Measurements from ENCODE around the gene ELMOD1. TPM values are rescaled to one million over a fixed set of nuclear protein-coding genes. Genes with fewer than 3 reads are reported as not detected.

Gene ELMOD1
- total RNA-seq, 4 donors from 2014 or later: 0.16 to 0.27 TPM; not detected in 2

GRCh38 chr11:107696140-107696539 lies 105.2 kb downstream of the ELMOD1 start:
- H3K4me3 ChIP-seq: no peak overlapping the region
- intact Hi-C loops (cut with DNase I; ENCODE audit: low total_unique reads): no loop called here
- H3K27ac ChIP-seq: no peak overlapping the region
- in situ Hi-C loops (cut with MboI; ENCODE audit: low pct_ligation_motif_present in 1 of 4, low pct_unique_long_range_greater_than_20kb in 1 of 4, low sequenced_read_pairs in 3 of 4): loop anchor here in 3 of 4 donors (10.0 to 25.0 kb wide), 2 partner anchors 109 to 141 kb away; partner anchors contain the start of gene ELMOD1 (in 2 of the 3)
- no peaks in the 10 kb centered on the region for H3K36me3 ChIP-seq
- no peaks in the 10 kb centered on the region for H3K9me3 ChIP-seq
- TF ChIP-seq POLR2A (IDR thresholded peaks at IDR 0.05): no peak
- TF ChIP-seq CTCF (IDR thresholded peaks at IDR 0.05): no peak
- TF ChIP-seq EP300 (IDR thresholded peaks at IDR 0.05; ENCODE audit: low read depth): no peak
- TF ChIP-seq POLR2AphosphoS5 (IDR thresholded peaks at IDR 0.05): no peak
- H3K27me3 ChIP-seq: peaks cover 22% of the 10 kb centered on the region
- no peaks in the 10 kb centered on the region for H3K4me1 ChIP-seq
- no peak for DNase-seq
- WGBS, 2 donors (ENCODE audit: low coverage in 1 of 2): 18 to 20% methylated on average over 1 of the region's 1 CpG

GRCh38 chr11:107697291-107697690 lies 106.3 kb downstream of the ELMOD1 start:
- DNase-seq: no peak
- Histone ChIP-seq H3K9me3 (no peaks in the 10 kb centered on the region), H3K27me3 (peaks cover 13% of the 10 kb centered on the region), H3K36me3 (no peaks in the 10 kb centered on the region), H3K27ac (no peak overlapping the region), H3K4me3 (no peak overlapping the region), H3K4me1 (no peaks in the 10 kb centered on the region)
- no peak for TF ChIP-seq POLR2A (IDR thresholded peaks at IDR 0.05)
- TF ChIP-seq EP300 (IDR thresholded peaks at IDR 0.05; ENCODE audit: low read depth): no peak
- TF ChIP-seq CTCF (IDR thresholded peaks at IDR 0.05): no peak
- TF ChIP-seq POLR2AphosphoS5 (IDR thresholded peaks at IDR 0.05): no peak
- in situ Hi-C loops (cut with MboI; ENCODE audit: low pct_ligation_motif_present in 1 of 4, low pct_unique_long_range_greater_than_20kb in 1 of 4, low sequenced_read_pairs in 3 of 4): loop anchor here in 3 of 4 donors (10.0 to 25.0 kb wide), 2 partner anchors 110 to 142 kb away; partner anchors contain the start of gene ELMOD1 (in 2 of the 3)
- 73% methylated on average over 6 of the region's 6 CpGs for WGBS, 2 donors (ENCODE audit: low coverage in 1 of 2)
- intact Hi-C loops (cut with DNase I; ENCODE audit: low total_unique reads): no loop called here

- Histone ChIP-seq H3K4me1 (no peaks in the 10 kb centered on the region), H3K27me3 (peaks cover 5% of the 10 kb centered on the region), H3K36me3 (no peaks in the 10 kb centered on the region), H3K4me3 (no peak overlapping the region), H3K27ac (no peak overlapping the region), H3K9me3 (no peaks in the 10 kb centered on the region)
- no peak for DNase-seq
- in situ Hi-C loops (cut with MboI; ENCODE audit: low pct_ligation_motif_present in 1 of 4, low pct_unique_long_range_greater_than_20kb in 1 of 4, low sequenced_read_pairs in 3 of 4) (loop anchor here in 3 of 4 donors (10.0 to 25.0 kb wide), 2 partner anchors 112 to 145 kb away; partner anchors contain the start of gene ELMOD1 (in 2 of the 3)), intact Hi-C loops (cut with DNase I; ENCODE audit: low total_unique reads) (no loop called here)
- no peak for TF ChIP-seq EP300 (IDR thresholded peaks at IDR 0.05; ENCODE audit: low read depth)
- TF ChIP-seq POLR2A (IDR thresholded peaks at IDR 0.05): no peak
- no peak for TF ChIP-seq POLR2AphosphoS5 (IDR thresholded peaks at IDR 0.05)
- no peak for TF ChIP-seq CTCF (IDR thresholded peaks at IDR 0.05)
- WGBS, 2 donors (ENCODE audit: low coverage in 1 of 2): 77 to 80% methylated on average over 12 to 15 of the region's 15 CpGs
These were observed 108.7 kb downstream of the ELMOD1 start for GRCh38 chr11:107699371-107700285.

GRCh38 chr11:107702109-107702660 lies 111.2 kb downstream of the ELMOD1 start:
- no peak overlapping the region for H3K27ac ChIP-seq
- H3K9me3 ChIP-seq: no peaks in the 10 kb centered on the region
- intact Hi-C loops (cut with DNase I; ENCODE audit: low total_unique reads) (no loop called here), in situ Hi-C loops (cut with MboI; ENCODE audit: low pct_ligation_motif_present in 1 of 4, low pct_unique_long_range_greater_than_20kb in 1 of 4, low sequenced_read_pairs in 3 of 4) (no loop called here)
- H3K4me3 ChIP-seq: no peak overlapping the region
- no peaks in the 10 kb centered on the region for H3K36me3 ChIP-seq
- WGBS, 2 donors (ENCODE audit: low coverage in 1 of 2): 67 to 77% methylated on average over 7 of the region's 7 CpGs
- DNase-seq: no peak
- H3K4me1 ChIP-seq: no peaks in the 10 kb centered on the region
- H3K27me3 ChIP-seq: peaks cover 5% of the 10 kb centered on the region
- TF ChIP-seq CTCF (IDR thresholded peaks at IDR 0.05) (no peak), EP300 (IDR thresholded peaks at IDR 0.05; ENCODE audit: low read depth) (no peak), POLR2AphosphoS5 (IDR thresholded peaks at IDR 0.05) (no peak), POLR2A (IDR thresholded peaks at IDR 0.05) (no peak)
